Prostate gland (tissue), 2 donors: ENCODE results near the gene INO80E. TPM values are rescaled to one million over a fixed set of nuclear protein-coding genes. Genes with fewer than 3 reads are reported as not detected.

Experiments used
- DNase-seq: peaks from one replicate; pipeline ENCODE4 v3.0.0-alpha.2; 2019; ENCODE audit warnings: low spot score
- H3K27ac ChIP-seq, 2 donors: fragments of 200-600 bp; sonication (generic); 2 replicates each; pipeline ENCODE4 v1.5.1; 2017 to 2019
- H3K27me3 ChIP-seq: fragments of 200-600 bp; sonication (generic); replicated peaks from 2 replicates; pipeline ENCODE4 v1.5.1; 2019; ENCODE audit not compliant: insufficient read depth
- H3K36me3 ChIP-seq, 2 donors: fragments of 200-600 bp; sonication (generic); 1 replicate in 1 of 2; 2 replicates in 1 of 2; pipeline versions ENCODE4 v1.5.1 to v1.8.1; 2017 to 2019
- H3K4me1 ChIP-seq: fragments of 200-600 bp; sonication (generic); replicated peaks from 2 replicates; pipeline ENCODE4 v1.5.1; 2019
- H3K4me3 ChIP-seq, 2 donors: fragments of 200-600 bp; sonication (generic); 2 replicates each; pipeline ENCODE4 v1.5.1; 2017 to 2019
- H3K9me3 ChIP-seq: fragments of 200-600 bp; sonication (generic); 2 replicates; pipeline ENCODE4 v1.5.1; 2017
- CTCF ChIP-seq, 4 experiments: fragments of 200-600 bp in 2 of 4; fragments of 450-650 bp in 2 of 4; sonication (generic) in 2 of 4; IDR thresholded peaks; 1 replicate in 3 of 4; 2 replicates in 1 of 4; pipeline ENCODE4 v1.5.1; 2016 to 2019; ENCODE audit warnings: antibody characterized with exemption in 4 of 4, mild to moderate bottlenecking in 2 of 4, moderate library complexity in 2 of 4
- POLR2A ChIP-seq: fragments of 450-650 bp; IDR thresholded peaks from one replicate; pipeline ENCODE4 v1.6.1; 2016; ENCODE audit warnings: antibody characterized with exemption, mild to moderate bottlenecking
- POLR2AphosphoS5 ChIP-seq: sonication (generic); formaldehyde crosslinking; IDR thresholded peaks from one replicate; pipeline ENCODE4 v1.6.1; 2017; ENCODE audit warnings: antibody characterized with exemption
- WGBS: methylation state at CpG from one replicate; pipeline ENCODE4 v1.1.5; 2018; 5-methylcytosine and 5-hydroxymethylcytosine counted together
- intact Hi-C: fragments of 100-400 bp; cut with DNase I; formaldehyde crosslinking; loops from one replicate; pipeline ENCODE4 v1.14.2; 2022
- total RNA-seq, 2 donors: library from RNA; depleted of rRNA; stranded (reverse); fragments of >200 nt; gene quantifications; one replicate each; pipeline ENCODE4 v1.1.0, GENCODE V29; 2016

INO80E gene
- total RNA-seq, 2 donors from 2014 or later = 51.8 to 113 TPM

GRCh38 chr16:29995324-29995910, 624 bp upstream of the INO80E start, which contains the start of gene HIRIP3:
Gene HIRIP3 (minus strand): TSS chr16:29995617. CDS start chr16:29995605, 12 bp downstream.
- TF ChIP-seq POLR2AphosphoS5 (peak; percentile 75), CTCF (IDR thresholded peaks at IDR 0.05) (no peak)
- H3K27me3 ChIP-seq = no peaks in the 10 kb centered on the region
- peak; percentile 75 for DNase-seq
- H3K4me1 ChIP-seq = peaks cover 10% of the 10 kb centered on the region
- WGBS = under 1% methylated on average over 52 of the region's 53 CpGs
- no peaks in the 10 kb centered on the region for H3K36me3 ChIP-seq
- H3K9me3 ChIP-seq = no peaks in the 10 kb centered on the region
- peak within 1 kb of the TSS; percentile 68 to 78 for H3K4me3 ChIP-seq
- intact Hi-C loops = loop anchor here (5.0 to 10.0 kb wide), 2 partner anchors 71 to 183 kb away; partner anchors contain the start of genes KCTD13 and PRRT2
- peak within 1 kb of the TSS; percentile 94 to 95 for H3K27ac ChIP-seq

- Histone ChIP-seq H3K4me3 (peak overlapping the region; percentile 68 to 78), H3K27me3 (no peaks in the 10 kb centered on the region), H3K36me3 (no peaks in the 10 kb centered on the region), H3K27ac (peak overlapping the region in 1 of 2 donors; percentile 95), H3K4me1 (peaks cover 10% of the 10 kb centered on the region), H3K9me3 (no peaks in the 10 kb centered on the region)
- 20% methylated on average over 9 of the region's 9 CpGs for WGBS
- TF ChIP-seq POLR2AphosphoS5 (no peak), POLR2A (no peak)
- intact Hi-C loops = loop anchor here (5.0 to 10.0 kb wide), 2 partner anchors 72 to 185 kb away; partner anchors contain the start of genes KCTD13 and PRRT2
- no peak for DNase-seq
Measured at GRCh38 chr16:29996766-29997250, 767 bp downstream of the INO80E start.

- H3K4me1 ChIP-seq = peaks cover 6% of the 10 kb centered on the region
- TF ChIP-seq CTCF (IDR thresholded peaks at IDR 0.05) = no peak
- TF ChIP-seq POLR2A = no peak
- TF ChIP-seq POLR2AphosphoS5 = no peak
- 87% methylated on average over 6 of the region's 6 CpGs for WGBS
- no peaks in the 10 kb centered on the region for H3K27me3 ChIP-seq
- intact Hi-C loops = loop anchor here (5.0 to 10.0 kb wide), 3 partner anchors 75 to 187 kb away; partner anchors contain the start of genes CDIPT, KCTD13 and PRRT2
- no peak for DNase-seq
- H3K27ac ChIP-seq = no peak overlapping the region
- H3K9me3 ChIP-seq = no peaks in the 10 kb centered on the region
- no peaks in the 10 kb centered on the region for H3K36me3 ChIP-seq
- no peak overlapping the region for H3K4me3 ChIP-seq
Measured at GRCh38 chr16:29999605-30000004, 3.6 kb downstream of the INO80E start.

- Histone ChIP-seq H3K9me3 (no peaks in the 10 kb centered on the region), H3K27ac (no peak overlapping the region), H3K4me3 (no peak overlapping the region), H3K36me3 (no peaks in the 10 kb centered on the region), H3K4me1 (peaks cover 5% of the 10 kb centered on the region), H3K27me3 (no peaks in the 10 kb centered on the region)
- 81% methylated on average over 33 of the region's 33 CpGs for WGBS
- DNase-seq = no peak
- TF ChIP-seq CTCF (IDR thresholded peaks at IDR 0.05) (no peak), POLR2A (no peak), POLR2AphosphoS5 (no peak)
- intact Hi-C loops = loop anchor here (5.0 kb wide), 1 partner anchor 139 kb away; the partner anchor contains the start of gene CDIPT
Measured at GRCh38 chr16:30000735-30001631, 4.9 kb downstream of the INO80E start.
